Panc1 (cell line): ENCODE results near the gene POLR2C. TPM values are rescaled to one million over a fixed set of nuclear protein-coding genes. Genes with fewer than 3 reads are reported as not detected.

Experiments
- ATAC-seq: fragments of 200-7000 bp; cut with Tn5 transposase; 2 replicates; pipeline ENCODE4 v1.9.1; 2020; ENCODE audit warnings: mild to moderate bottlenecking, moderate library complexity
- BruUV-seq: library from RNA; stranded (reverse); fragments of 400-500 nt; replicated peaks from 2 replicates; lab custom pipeline; 2021; lab: Mats Ljungman, UMichigan
- CTCF ChIA-PET: fragments of 300-600 bp; sonication (Branson Sonifier 250); formaldehyde crosslinking; loops from one replicate; lab custom pipeline; 2022; ENCODE audit warnings: antibody characterized with exemption; lab: Charles Lee
- POLR2A ChIA-PET: fragments of 300-600 bp; sonication (Branson Sonifier 250); formaldehyde crosslinking; loops from one replicate; lab custom pipeline; 2022; ENCODE audit warnings: antibody characterized with exemption; lab: Charles Lee
- DNase-seq: peaks from one replicate; pipeline ENCODE4 v3.0.0-alpha.2; 2010; ENCODE audit warnings: low read depth, low spot score
- H3K27ac ChIP-seq: 2 replicates; pipeline ENCODE4 v1.5.1; 2011; ENCODE audit warnings: mild to moderate bottlenecking, low read length, inconsistent platforms
- H3K27me3 ChIP-seq: fragments of 200-500 bp; sonication (Bioruptor generic); 2 replicates; pipeline ENCODE4 v1.6.0; 2014; ENCODE audit warnings: low read length, inconsistent platforms; ENCODE audit not compliant: control insufficient read depth, insufficient read depth
- H3K36me3 ChIP-seq: fragments of 200-500 bp; sonication (Bioruptor generic); 2 replicates; pipeline ENCODE4 v1.5.1; 2014; ENCODE audit warnings: inconsistent platforms, mild to moderate bottlenecking, low read length, moderate library complexity; ENCODE audit not compliant: control insufficient read depth, insufficient read depth
- H3K4me1 ChIP-seq: 2 replicates; pipeline ENCODE4 v1.5.1; 2011; ENCODE audit warnings: inconsistent platforms, mild to moderate bottlenecking, low read length, moderate library complexity; ENCODE audit not compliant: control insufficient read depth, insufficient read depth
- H3K4me3 ChIP-seq, 2 experiments: 2 replicates each; pipeline ENCODE4 v1.5.1; 2011 to 2012; ENCODE audit warnings: low read depth in 2 of 2, low read length in 2 of 2, mild to moderate bottlenecking in 2 of 2, inconsistent platforms in 1 of 2, moderate library complexity in 1 of 2
- H3K9me3 ChIP-seq: fragments of 200-500 bp; sonication (Bioruptor generic); 2 replicates; pipeline ENCODE4 v1.5.1; 2014; ENCODE audit warnings: low read depth, mild to moderate bottlenecking, inconsistent platforms, low read length, moderate library complexity; ENCODE audit not compliant: control insufficient read depth, insufficient read depth
- CTCF ChIP-seq: fragments of 450-650 bp; IDR thresholded peaks from 2 replicates; pipeline ENCODE4 v1.5.1; 2017; ENCODE audit warnings: mild to moderate bottlenecking
- POLR2AphosphoS5 ChIP-seq: IDR thresholded peaks from 2 replicates; pipeline ENCODE4 v1.6.1; 2012; ENCODE audit warnings: mild to moderate bottlenecking, low read depth, low read length, moderate library complexity
- SIN3A ChIP-seq: IDR thresholded peaks from 2 replicates; pipeline ENCODE4 v1.6.1; 2012; ENCODE audit warnings: low read depth, mild to moderate bottlenecking, low read length, moderate library complexity, borderline replicate concordance; ENCODE audit not compliant: insufficient read depth
- TCF7L2 ChIP-seq: IDR thresholded peaks from 2 replicates; pipeline ENCODE4 v1.6.1; 2011; ENCODE audit warnings: mild to moderate bottlenecking, low read depth, low read length, inconsistent platforms
- in situ Hi-C: cut with HindIII; loops from 2 replicates; pipeline ENCODE4 v1.10.0; 2016; ENCODE audit warnings: low sequenced_read_pairs, low pct_unique_long_range_greater_than_20kb
- intact Hi-C: fragments of 100-400 bp; cut with micrococcal nuclease; formaldehyde crosslinking; loops from one replicate; pipeline ENCODE4 v1.10.0; 2022; ENCODE audit not compliant: unreplicated experiment
- total RNA-seq: library from RNA; stranded (reverse); gene quantifications from one replicate; pipeline ENCODE4 v1.2.1, GENCODE V29; 2021; ENCODE audit not compliant: unreplicated experiment
- TF ChIP-seq, protein P1 (sequence below), 2 experiments: IDR thresholded peaks; 2 replicates each; pipeline ENCODE4 v1.6.1; 2011 to 2012; ENCODE audit warnings: low read depth in 2 of 2, control low read depth in 1 of 2, low read length in 1 of 2, mild to moderate bottlenecking in 1 of 2, moderate library complexity in 1 of 2; ENCODE audit not compliant: insufficient read depth in 1 of 2

POLR2C gene
- total RNA-seq, 1 experiment from 2014 or later, result 53.9 TPM

DNA sequence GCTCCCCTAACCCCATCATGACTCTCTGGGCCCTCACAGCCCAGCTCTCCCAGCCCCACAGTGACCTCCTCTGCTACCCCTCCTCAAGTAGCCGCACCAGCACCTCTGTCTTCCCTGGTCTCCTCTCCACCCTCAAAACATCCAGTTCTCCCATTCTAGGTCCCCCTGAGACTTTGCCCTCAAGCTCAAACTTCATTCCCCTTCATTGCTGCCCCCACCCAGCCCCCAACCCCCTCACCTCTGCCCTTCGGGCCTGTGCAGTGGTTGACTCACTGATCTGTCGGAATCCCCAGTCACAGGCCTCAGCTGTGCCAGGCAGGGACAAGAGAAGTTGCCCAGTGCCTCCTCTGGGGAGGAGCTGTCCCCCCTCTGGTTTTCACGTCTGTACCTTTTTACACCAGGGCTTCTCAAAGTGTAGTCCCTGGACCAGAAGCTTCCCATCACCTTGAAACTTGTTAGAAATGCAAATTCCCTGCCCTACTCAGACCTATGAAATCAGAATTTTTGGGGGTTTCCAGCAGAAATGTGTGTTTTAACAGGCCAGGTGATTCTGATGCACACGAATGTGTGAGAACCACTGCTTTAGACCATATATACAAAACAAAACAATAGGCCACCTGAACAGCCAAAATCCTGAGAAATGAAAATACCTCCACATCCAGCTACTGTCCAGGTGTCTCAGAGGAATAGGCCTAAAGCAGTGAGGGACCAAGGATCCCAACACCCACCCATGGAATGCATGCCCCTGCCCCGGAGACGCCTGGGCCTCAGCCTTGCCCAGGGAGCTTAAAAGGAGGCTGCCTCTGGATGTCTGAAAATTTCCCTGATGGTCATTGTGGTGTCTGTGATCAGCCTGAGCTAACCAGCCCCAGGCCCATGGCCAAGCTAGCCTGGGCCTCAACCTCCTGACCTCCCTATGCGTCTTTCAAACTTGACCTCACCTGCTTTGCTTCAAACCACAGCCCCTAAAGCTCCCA, 24.7 kb downstream of the POLR2C start:
- in situ Hi-C loops (no loop called here), intact Hi-C loops (no loop called here)
- TF ChIP-seq SIN3A, result no peak
- TF ChIP-seq CTCF, result no peak
- no peak for TF ChIP-seq POLR2AphosphoS5
- no peak for TF ChIP-seq TCF7L2
- TF ChIP-seq, protein P1, sequence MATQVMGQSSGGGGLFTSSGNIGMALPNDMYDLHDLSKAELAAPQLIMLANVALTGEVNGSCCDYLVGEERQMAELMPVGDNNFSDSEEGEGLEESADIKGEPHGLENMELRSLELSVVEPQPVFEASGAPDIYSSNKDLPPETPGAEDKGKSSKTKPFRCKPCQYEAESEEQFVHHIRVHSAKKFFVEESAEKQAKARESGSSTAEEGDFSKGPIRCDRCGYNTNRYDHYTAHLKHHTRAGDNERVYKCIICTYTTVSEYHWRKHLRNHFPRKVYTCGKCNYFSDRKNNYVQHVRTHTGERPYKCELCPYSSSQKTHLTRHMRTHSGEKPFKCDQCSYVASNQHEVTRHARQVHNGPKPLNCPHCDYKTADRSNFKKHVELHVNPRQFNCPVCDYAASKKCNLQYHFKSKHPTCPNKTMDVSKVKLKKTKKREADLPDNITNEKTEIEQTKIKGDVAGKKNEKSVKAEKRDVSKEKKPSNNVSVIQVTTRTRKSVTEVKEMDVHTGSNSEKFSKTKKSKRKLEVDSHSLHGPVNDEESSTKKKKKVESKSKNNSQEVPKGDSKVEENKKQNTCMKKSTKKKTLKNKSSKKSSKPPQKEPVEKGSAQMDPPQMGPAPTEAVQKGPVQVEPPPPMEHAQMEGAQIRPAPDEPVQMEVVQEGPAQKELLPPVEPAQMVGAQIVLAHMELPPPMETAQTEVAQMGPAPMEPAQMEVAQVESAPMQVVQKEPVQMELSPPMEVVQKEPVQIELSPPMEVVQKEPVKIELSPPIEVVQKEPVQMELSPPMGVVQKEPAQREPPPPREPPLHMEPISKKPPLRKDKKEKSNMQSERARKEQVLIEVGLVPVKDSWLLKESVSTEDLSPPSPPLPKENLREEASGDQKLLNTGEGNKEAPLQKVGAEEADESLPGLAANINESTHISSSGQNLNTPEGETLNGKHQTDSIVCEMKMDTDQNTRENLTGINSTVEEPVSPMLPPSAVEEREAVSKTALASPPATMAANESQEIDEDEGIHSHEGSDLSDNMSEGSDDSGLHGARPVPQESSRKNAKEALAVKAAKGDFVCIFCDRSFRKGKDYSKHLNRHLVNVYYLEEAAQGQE (IDR thresholded peaks at IDR 0.05; ENCODE audit: insufficient read depth in 1 of 2, low read depth in 2 of 2, low read length in 1 of 2), result no peak
- Histone ChIP-seq H3K4me1 (no peaks in the 10 kb centered on the region), H3K36me3 (no peaks in the 10 kb centered on the region), H3K9me3 (no peaks in the 10 kb centered on the region), H3K27ac (no peak overlapping the region), H3K27me3 (no peaks in the 10 kb centered on the region), H3K4me3 (peak overlapping the region in 1 of 2 experiments; percentile 52; a peak in 3 of 4 replicates)
- ChIA-PET CTCF (interaction anchor here (0.6 kb wide), 2 partner anchors 9 to 155 kb away, joined by 4 to 5 read pairs; no protein-coding TSS in a partner anchor), POLR2A (no interaction called here)
- ATAC-seq (peak; percentile 12; the same call in 1 of the 2 replicates), DNase-seq (no peak)
- BruUV-seq, result no TSS peak

DNA sequence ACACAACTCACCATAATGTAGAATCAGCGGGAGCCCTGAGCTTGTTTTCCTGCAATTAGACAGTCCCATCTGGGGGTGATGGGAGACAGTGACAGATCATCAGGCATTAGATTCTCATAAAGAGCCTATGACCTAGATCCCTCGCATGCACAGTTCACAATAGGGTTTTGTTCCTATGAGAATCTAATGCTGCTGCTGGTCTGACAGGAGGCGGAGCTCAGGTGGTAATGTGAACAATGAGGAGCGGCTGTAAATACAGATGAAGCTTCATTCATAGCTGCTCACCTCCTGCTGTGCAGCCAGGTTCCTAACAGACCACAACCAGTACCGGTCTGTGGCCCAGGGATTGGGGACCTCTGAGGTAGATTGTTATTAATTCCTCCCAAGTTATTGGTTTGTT, 26.8 kb downstream of the POLR2C start:
- TF ChIP-seq POLR2AphosphoS5 (no peak), TCF7L2 (no peak), CTCF (no peak), SIN3A (no peak)
- TF ChIP-seq, protein P1 (IDR thresholded peaks at IDR 0.05; ENCODE audit: insufficient read depth in 1 of 2, low read depth in 2 of 2, low read length in 1 of 2), result no peak
- in situ Hi-C loops, result no loop called here
- ChIA-PET POLR2A (no interaction called here), CTCF (interaction anchor here (0.6 kb wide), 1 partner anchor 13 kb away, joined by 6 read pairs; no protein-coding TSS in a partner anchor)
- BruUV-seq, result no TSS peak
- DNase-seq (no peak), ATAC-seq (no peak)
- no peaks in the 10 kb centered on the region for H3K27me3 ChIP-seq
- H3K4me3 ChIP-seq, result no peak overlapping the region
- H3K36me3 ChIP-seq, result no peaks in the 10 kb centered on the region
- intact Hi-C loops, result no loop called here
- H3K4me1 ChIP-seq, result no peaks in the 10 kb centered on the region
- no peak overlapping the region for H3K27ac ChIP-seq
- no peaks in the 10 kb centered on the region for H3K9me3 ChIP-seq
